SK-MEL-5 (cell line): ENCODE measurements around the gene PCDH9. TPM values are rescaled to one million over a fixed set of nuclear protein-coding genes. Genes with fewer than 3 reads are reported as not detected.

Experiments used
- DNase-seq: peaks from one replicate; pipeline ENCODE4 v3.0.0-alpha.2; 2016; ENCODE audit warnings: low read depth, low spot score
- in situ Hi-C: cut with HindIII; loops from 2 replicates; pipeline ENCODE4 v1.10.0; 2016; ENCODE audit warnings: low sequenced_read_pairs, high pct_unique_total_duplicates, low pct_unique_long_range_greater_than_20kb
- total RNA-seq: library from RNA; depleted of rRNA; stranded (reverse); fragments of >200 nt; shearing (Covaris generic); gene quantifications from 2 replicates; pipeline ENCODE4 v1.2.3, GENCODE V29; 2014

Gene PCDH9
- total RNA-seq, 1 experiment from 2014 or later = 1.4 TPM

DNA sequence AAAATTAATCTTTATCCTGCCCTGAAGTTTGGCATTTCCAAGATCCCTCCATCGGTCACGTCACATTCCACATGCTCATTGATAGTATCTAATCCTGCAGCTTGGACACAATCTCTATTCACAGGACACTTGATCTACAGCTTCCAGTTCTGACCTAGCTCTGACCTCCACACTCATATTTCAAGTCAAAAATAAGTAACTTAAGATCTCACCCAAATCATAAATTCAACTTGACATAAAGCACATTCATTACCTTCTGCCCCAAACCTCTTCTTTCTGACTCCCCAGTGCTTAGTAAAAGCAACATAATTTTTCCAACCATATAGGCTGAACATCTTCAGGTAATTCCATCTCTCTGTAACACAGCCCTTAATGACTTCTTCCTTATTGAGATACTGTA is 880.2 kb downstream of the PCDH9 start:
- DNase-seq = no peak
- in situ Hi-C loops = no loop called here

DNA sequence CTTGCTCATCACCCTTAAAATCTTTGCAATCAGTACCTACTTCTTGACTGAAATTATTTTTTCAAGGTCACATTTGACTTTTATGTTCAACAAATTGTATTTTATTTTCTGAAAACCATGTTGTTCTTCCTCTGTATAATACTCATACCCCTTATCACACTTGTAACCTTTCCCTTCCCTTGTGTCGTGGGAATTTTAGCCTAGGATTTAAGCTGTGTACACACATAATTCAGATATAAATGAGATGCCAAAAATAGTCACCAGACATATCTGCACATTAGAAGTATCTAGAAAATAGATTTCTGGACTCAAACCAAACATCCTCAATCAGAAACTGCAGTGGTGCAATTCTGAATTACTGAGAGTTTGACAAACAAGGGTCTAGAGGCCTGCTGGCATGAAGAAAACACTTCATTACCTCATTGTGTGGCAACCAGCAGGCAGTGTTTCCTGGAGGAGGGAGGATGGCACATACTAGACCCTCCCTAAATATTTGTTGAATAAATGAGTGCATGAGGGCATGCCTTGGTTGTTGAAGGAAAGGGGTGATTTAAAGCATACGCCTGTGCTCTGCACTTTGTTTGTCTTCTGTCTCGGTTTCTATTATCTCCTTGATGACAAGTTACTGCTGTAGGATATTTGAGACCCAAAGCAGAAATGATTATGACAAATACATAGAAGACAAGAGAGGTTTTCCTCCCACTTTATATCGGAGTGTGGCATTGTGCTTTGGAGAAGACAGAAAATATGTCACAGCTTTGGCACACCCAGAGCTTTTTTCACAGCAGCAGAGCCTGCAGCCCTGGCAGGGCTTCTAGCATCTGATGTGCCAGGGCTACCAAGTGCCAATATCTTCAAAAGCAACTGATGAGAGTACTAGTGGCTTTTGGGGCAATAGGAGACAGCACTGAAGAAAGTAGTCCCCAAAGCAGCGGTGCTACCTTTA is 881.1 kb downstream of the PCDH9 start:
- no peak for DNase-seq
- in situ Hi-C loops = no loop called here

DNA sequence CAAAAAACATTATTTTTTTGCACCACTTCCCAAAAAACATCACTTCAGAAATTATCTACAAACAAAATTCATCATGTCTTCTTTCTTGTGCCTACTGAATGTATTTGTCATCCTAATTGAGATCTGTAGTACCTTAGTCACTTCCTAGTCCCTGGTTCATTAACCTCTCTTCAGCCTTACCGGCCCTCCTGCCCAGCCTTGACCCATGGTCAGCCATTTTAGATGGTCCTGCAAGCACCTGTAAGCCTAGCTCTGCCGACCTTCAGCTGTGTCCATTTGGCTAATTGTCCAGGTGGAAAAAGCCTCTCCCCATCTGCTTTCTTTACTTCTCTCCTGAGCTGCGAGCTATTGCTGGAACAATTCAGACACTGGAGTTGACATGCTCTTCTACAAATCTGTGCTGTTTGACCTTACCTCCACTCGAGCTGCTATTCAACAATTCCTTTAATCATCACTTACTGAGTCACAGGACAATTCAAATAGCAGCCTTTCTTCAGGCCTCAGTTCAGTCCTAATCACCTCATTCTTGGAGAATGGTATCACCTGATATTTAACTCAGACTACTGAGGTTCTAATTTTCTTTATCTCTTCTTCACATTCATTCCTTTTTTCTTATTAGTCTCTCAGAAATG is 882.5 kb downstream of the PCDH9 start:
- no peak for DNase-seq
- in situ Hi-C loops = no loop called here

GRCh38 chr13:66345971-66346370 is 884.2 kb downstream of the PCDH9 start:
- in situ Hi-C loops = no loop called here
- DNase-seq = no peak

GRCh38 chr13:66345518-66345810 is 884.7 kb downstream of the PCDH9 start:
- in situ Hi-C loops = no loop called here
- DNase-seq = no peak

GRCh38 chr13:66344805-66345517 is 885.2 kb downstream of the PCDH9 start:
- peak; percentile 28 for DNase-seq
- in situ Hi-C loops = no loop called here

DNA sequence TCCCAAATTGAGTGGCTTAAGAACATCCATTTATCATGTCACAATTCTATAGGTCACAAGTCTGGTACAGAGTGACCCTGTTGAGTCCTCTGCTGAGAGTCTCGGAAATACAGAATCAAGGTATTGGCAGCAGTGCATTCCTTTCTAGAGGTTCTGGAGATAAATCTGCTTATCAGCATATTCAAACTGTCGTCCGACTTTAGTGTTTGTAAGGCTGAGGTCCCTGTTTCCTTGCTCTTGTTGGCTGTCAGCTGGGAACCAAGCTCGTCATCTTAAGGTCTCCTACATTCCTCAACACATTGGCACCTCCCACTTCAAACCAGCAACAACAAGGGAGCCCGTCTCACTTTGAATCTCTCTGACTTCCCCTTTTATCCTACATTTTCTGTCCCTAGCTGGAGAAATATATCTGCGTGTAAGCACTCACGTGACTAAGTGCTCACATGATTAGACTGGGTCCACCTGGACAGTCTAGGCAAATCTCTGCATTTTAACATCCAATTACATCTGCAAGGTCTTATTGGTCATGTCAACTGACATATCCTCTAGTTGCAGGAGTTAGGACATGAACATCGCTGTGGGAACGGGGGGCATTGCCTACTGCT is 886.8 kb downstream of the PCDH9 start:
- no peak for DNase-seq
- in situ Hi-C loops = no loop called here

GRCh38 chr13:66341635-66342377 is 888.3 kb downstream of the PCDH9 start:
- no peak for DNase-seq
- in situ Hi-C loops = no loop called here

DNA sequence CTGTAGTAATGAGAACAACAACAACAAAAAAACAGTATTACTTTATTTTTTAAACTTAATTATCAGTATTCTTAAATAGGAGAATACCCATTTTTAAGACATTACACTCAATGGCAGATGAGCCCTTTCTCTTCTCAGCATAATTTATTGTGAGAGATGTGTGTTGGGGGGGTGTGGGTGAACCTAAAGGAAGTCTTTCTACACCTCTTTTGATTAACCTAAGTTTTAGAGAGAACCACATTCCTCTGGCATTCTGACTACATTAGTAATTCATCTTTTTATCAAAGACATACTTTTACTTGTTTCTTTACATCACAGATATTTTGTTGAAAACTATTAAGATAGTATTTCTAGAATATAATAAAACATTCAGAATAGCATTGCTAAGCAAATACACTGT is 890.9 kb downstream of the PCDH9 start:
- DNase-seq = no peak
- in situ Hi-C loops = no loop called here

DNA sequence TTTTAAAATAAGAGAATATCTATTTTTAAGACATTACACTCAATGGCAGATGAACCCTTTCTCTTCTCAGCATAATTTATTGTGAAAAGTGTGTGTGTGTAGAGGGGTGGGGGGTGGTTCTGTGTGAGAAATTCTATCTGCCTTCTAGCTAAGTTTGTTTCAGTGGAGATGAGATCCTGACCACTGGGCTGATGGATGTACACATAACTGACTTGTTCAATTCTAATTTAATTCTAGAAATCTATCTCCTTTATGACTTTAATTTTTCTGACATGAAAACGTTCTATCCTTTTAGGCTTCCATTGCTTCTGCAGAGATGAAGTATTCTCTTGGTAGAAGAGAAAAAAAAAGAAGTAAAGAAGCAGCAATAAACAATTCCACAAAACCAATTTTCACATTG is 891.6 kb downstream of the PCDH9 start:
- DNase-seq = no peak
- in situ Hi-C loops = no loop called here

- in situ Hi-C loops = no loop called here
- no peak for DNase-seq
Measured at GRCh38 chr13:66335626-66336025, 894.5 kb downstream of the PCDH9 start.

GRCh38 chr13:66329988-66330451 is 900.1 kb downstream of the PCDH9 start:
- DNase-seq = no peak
- in situ Hi-C loops = no loop called here

GRCh38 chr13:66328476-66328875 is 901.7 kb downstream of the PCDH9 start:
- no peak for DNase-seq
- in situ Hi-C loops = no loop called here

GRCh38 chr13:66323745-66324347 is 906.3 kb downstream of the PCDH9 start:
- in situ Hi-C loops = no loop called here
- no peak for DNase-seq

GRCh38 chr13:66322936-66323335 is 907.2 kb downstream of the PCDH9 start:
- in situ Hi-C loops = no loop called here
- DNase-seq = no peak

GRCh38 chr13:66322193-66322740 is 907.9 kb downstream of the PCDH9 start:
- no peak for DNase-seq
- in situ Hi-C loops = no loop called here

DNA sequence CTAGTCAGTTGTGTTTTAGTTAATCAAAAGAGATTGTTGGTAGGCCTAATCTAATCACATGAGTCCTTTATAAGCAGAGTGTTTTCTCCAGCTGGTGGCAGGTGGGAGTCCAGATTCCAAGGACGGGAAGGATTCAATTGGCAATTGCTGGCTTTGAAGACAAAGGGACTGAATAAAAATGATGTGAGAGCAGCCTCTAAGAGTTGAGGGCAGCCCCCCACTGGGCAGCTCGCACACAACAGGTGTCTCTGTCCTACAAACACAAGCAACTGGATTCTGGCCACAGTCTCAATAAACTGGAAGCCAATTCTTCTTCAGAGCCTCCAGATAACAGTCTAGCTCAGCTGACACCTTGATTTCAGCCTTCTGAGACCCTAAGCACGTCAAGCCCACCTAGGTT is 915.2 kb downstream of the PCDH9 start:
- no peak for DNase-seq
- in situ Hi-C loops = no loop called here
